Measurements from ENCODE around the gene LRRC63.

Gene LRRC63

GRCh38 chr13:46185634-46186033 lies 26.1 kb upstream of the LRRC63 start:
- H3K4me1 ChIP-seq (ENCODE audit: control insufficient read depth, insufficient read depth, low read length), result no peaks in the 10 kb centered on the region
- TF ChIP-seq ZNF701 (tag by site-specific recombination; IDR thresholded peaks at IDR 0.05), result no peak
- no peaks in the 10 kb centered on the region for H3K36me3 ChIP-seq (ENCODE audit: control insufficient read depth in 2 of 2, insufficient read depth in 1 of 2, low read length in 2 of 2)
- no peaks in the 10 kb centered on the region for H3K9me3 ChIP-seq (ENCODE audit: control insufficient read depth, insufficient read depth, low read depth, low read length)
- ChIA-PET POLR2A (no interaction called here), CTCF (interaction anchor here (0.7 to 2.3 kb wide), 2 partner anchors 18 to 25 kb away, joined by 3 to 9 read pairs; no protein-coding TSS in a partner anchor)
- no peak overlapping the region for H3K4me3 ChIP-seq (ENCODE audit: low read depth, low read length)
- H3K27ac ChIP-seq (ENCODE audit: extremely low read depth, low read depth, low read length), result no peak overlapping the region

- H3K4me3 ChIP-seq (ENCODE audit: low read depth, low read length), result no peak overlapping the region
- H3K27ac ChIP-seq (ENCODE audit: extremely low read depth, low read depth, low read length), result no peak overlapping the region
- H3K9me3 ChIP-seq (ENCODE audit: control insufficient read depth, insufficient read depth, low read depth, low read length), result no peaks in the 10 kb centered on the region
- TF ChIP-seq ZNF184 (tag by site-specific recombination; IDR thresholded peaks at IDR 0.05), result no peak
- TF ChIP-seq ZSCAN5A (tag by site-specific recombination; IDR thresholded peaks at IDR 0.05), result no peak
- H3K4me1 ChIP-seq (ENCODE audit: control insufficient read depth, insufficient read depth, low read length), result no peaks in the 10 kb centered on the region
- POLR2A ChIA-PET, result no interaction called here
- no peaks in the 10 kb centered on the region for H3K36me3 ChIP-seq (ENCODE audit: control insufficient read depth in 2 of 2, insufficient read depth in 1 of 2, low read length in 2 of 2)
- CTCF ChIA-PET, result no interaction called here
Measured at GRCh38 chr13:46192412-46192811, 19.3 kb upstream of the LRRC63 start.

- no peak for TF ChIP-seq ZNF404 (tag by site-specific recombination; IDR thresholded peaks at IDR 0.05)
- TF ChIP-seq ZNF239 (tag by site-specific recombination; IDR thresholded peaks at IDR 0.05), result no peak
- TF ChIP-seq BCL6B (tag by site-specific recombination; IDR thresholded peaks at IDR 0.05), result no peak
- no peak for TF ChIP-seq ZNF571 (tag by site-specific recombination; IDR thresholded peaks at IDR 0.05)
- no peak for TF ChIP-seq ZNF112 (tag by site-specific recombination; IDR thresholded peaks at IDR 0.05)
- no peak for TF ChIP-seq HIC1 (tag by site-specific recombination; IDR thresholded peaks at IDR 0.05)
- TF ChIP-seq SETDB1 (IDR thresholded peaks at IDR 0.05; ENCODE audit: insufficient read length, low read length), result no peak
- no peak for TF ChIP-seq ZNF488 (tag by site-specific recombination; IDR thresholded peaks at IDR 0.05)
- no peak for TF ChIP-seq ZIC2 (tag by site-specific recombination; IDR thresholded peaks at IDR 0.05)
- no peak for TF ChIP-seq CTCF (tag by site-specific recombination; IDR thresholded peaks at IDR 0.05)
- TF ChIP-seq ZNF549 (tag by site-specific recombination; IDR thresholded peaks at IDR 0.05), result no peak
- TF ChIP-seq ZSCAN5A (tag by site-specific recombination; IDR thresholded peaks at IDR 0.05), result no peak
- TF ChIP-seq ZNF433 (tag by site-specific recombination; IDR thresholded peaks at IDR 0.05; ENCODE audit: low read depth), result no peak
- no peaks in the 10 kb centered on the region for H3K9me3 ChIP-seq (ENCODE audit: control insufficient read depth, insufficient read depth, low read depth, low read length)
- H3K27ac ChIP-seq (ENCODE audit: extremely low read depth, low read depth, low read length), result no peak overlapping the region
- no peak overlapping the region for H3K4me3 ChIP-seq (ENCODE audit: low read depth, low read length)
- CTCF ChIA-PET, result no interaction called here
- H3K36me3 ChIP-seq (ENCODE audit: control insufficient read depth in 2 of 2, insufficient read depth in 1 of 2, low read length in 2 of 2), result no peaks in the 10 kb centered on the region
- no peaks in the 10 kb centered on the region for H3K4me1 ChIP-seq (ENCODE audit: control insufficient read depth, insufficient read depth, low read length)
- POLR2A ChIA-PET, result no interaction called here
Measured at GRCh38 chr13:46195016-46195415, 16.7 kb upstream of the LRRC63 start.
